ENCODE results near the gene CALML3. TPM values are rescaled to one million over a fixed set of nuclear protein-coding genes. Genes with fewer than 3 reads are reported as not detected.

CALML3 gene
- total RNA-seq, 1 donor from 2014 or later = not detected

- intact Hi-C loops (cut with micrococcal nuclease) = no loop called here
- Histone ChIP-seq H3K27me3 (ENCODE audit: low read depth) (no peaks in the 10 kb centered on the region), H3K9me3 (replicated peaks) (no peaks in the 10 kb centered on the region), H3K4me3 (no peak overlapping the region), H3K36me3 (no peaks in the 10 kb centered on the region), H3K27ac (replicated peaks) (no peak overlapping the region), H3K4me1 (no peaks in the 10 kb centered on the region)
- TF ChIP-seq CTCF (IDR thresholded peaks at IDR 0.05; ENCODE audit: borderline replicate concordance) = no peak
- DNase-seq = peak; percentile 1
Measured at GRCh38 chr10:5571826-5572225, 47.1 kb downstream of the CALML3 start.

- Histone ChIP-seq H3K4me3 (no peak overlapping the region), H3K9me3 (replicated peaks) (no peaks in the 10 kb centered on the region), H3K27ac (replicated peaks) (no peak overlapping the region), H3K4me1 (no peaks in the 10 kb centered on the region), H3K36me3 (no peaks in the 10 kb centered on the region), H3K27me3 (ENCODE audit: low read depth) (no peaks in the 10 kb centered on the region)
- no peak for TF ChIP-seq CTCF (IDR thresholded peaks at IDR 0.05; ENCODE audit: borderline replicate concordance)
- intact Hi-C loops (cut with micrococcal nuclease) = no loop called here
- DNase-seq = no peak
Measured at GRCh38 chr10:5573319-5573950, 48.7 kb downstream of the CALML3 start.

GRCh38 chr10:5573968-5574641 lies 49.3 kb downstream of the CALML3 start:
- Histone ChIP-seq H3K4me3 (no peak overlapping the region), H3K4me1 (no peaks in the 10 kb centered on the region), H3K27me3 (ENCODE audit: low read depth) (no peaks in the 10 kb centered on the region), H3K36me3 (no peaks in the 10 kb centered on the region), H3K9me3 (replicated peaks) (no peaks in the 10 kb centered on the region), H3K27ac (replicated peaks) (no peak overlapping the region)
- intact Hi-C loops (cut with micrococcal nuclease) = no loop called here
- TF ChIP-seq CTCF (IDR thresholded peaks at IDR 0.05; ENCODE audit: borderline replicate concordance) = no peak
- peak; percentile 10 for DNase-seq

GRCh38 chr10:5574642-5575131 lies 49.9 kb downstream of the CALML3 start:
- H3K36me3 ChIP-seq = no peaks in the 10 kb centered on the region
- no peak for TF ChIP-seq CTCF (IDR thresholded peaks at IDR 0.05; ENCODE audit: borderline replicate concordance)
- intact Hi-C loops (cut with micrococcal nuclease) = no loop called here
- H3K4me3 ChIP-seq = no peak overlapping the region
- no peak for DNase-seq
- H3K4me1 ChIP-seq = no peaks in the 10 kb centered on the region
- no peak overlapping the region for H3K27ac ChIP-seq (replicated peaks)
- no peaks in the 10 kb centered on the region for H3K9me3 ChIP-seq (replicated peaks)
- no peaks in the 10 kb centered on the region for H3K27me3 ChIP-seq (ENCODE audit: low read depth)

- DNase-seq = no peak
- Histone ChIP-seq H3K27me3 (ENCODE audit: low read depth) (no peaks in the 10 kb centered on the region), H3K9me3 (replicated peaks) (no peaks in the 10 kb centered on the region), H3K4me1 (no peaks in the 10 kb centered on the region), H3K27ac (replicated peaks) (no peak overlapping the region), H3K36me3 (no peaks in the 10 kb centered on the region), H3K4me3 (no peak overlapping the region)
- TF ChIP-seq CTCF (IDR thresholded peaks at IDR 0.05; ENCODE audit: borderline replicate concordance) = no peak
- intact Hi-C loops (cut with micrococcal nuclease) = no loop called here
Measured at GRCh38 chr10:5575144-5575481, 50.4 kb downstream of the CALML3 start.

All from left ventricle myocardium inferior (tissue), 1 donor.